IMR-90 (cell line): Measurements from ENCODE around the gene FOXP1. TPM values are rescaled to one million over a fixed set of nuclear protein-coding genes. Genes with fewer than 3 reads are reported as not detected.
A peak's percentile ranks its signal among the peaks of the same experiment; 100 is the strongest.

Experiments
- ATAC-seq: fragments of 200-7000 bp; cut with Tn5 transposase; 2 replicates; pipeline ENCODE4 v1.9.1; 2020; ENCODE audit warnings: low read depth, mild to moderate bottlenecking, moderate library complexity
- BruUV-seq: library from RNA; stranded (reverse); fragments of 400-500 nt; replicated peaks from 2 replicates; lab custom pipeline; 2021; lab: Mats Ljungman, UMichigan
- CTCF ChIA-PET: fragments of 300-600 bp; formaldehyde crosslinking; extraction: SDS; loops from one replicate; lab custom pipeline; 2021; ENCODE audit warnings: antibody characterized with exemption; lab: Yijun Ruan, JAX
- POLR2A ChIA-PET: fragments of 300-600 bp; sonication (Branson Sonifier 250); formaldehyde crosslinking; loops from one replicate; lab custom pipeline; 2022; ENCODE audit warnings: antibody characterized with exemption; ENCODE audit not compliant: unreplicated experiment; lab: Charles Lee
- DNase-seq: peaks from one replicate; pipeline ENCODE4 v3.0.0; 2013
- H2AFZ ChIP-seq: replicated peaks from 2 replicates; pipeline ENCODE3; 2013; ENCODE audit warnings: low read length, mild to moderate bottlenecking; ENCODE audit not compliant: poor library complexity
- H2AK5ac ChIP-seq: 2 replicates; pipeline ENCODE4 v1.6.1; 2013; ENCODE audit warnings: low read depth, low read length, inconsistent platforms
- H2AK9ac ChIP-seq: replicated peaks from 2 replicates; pipeline ENCODE3; 2013; ENCODE audit warnings: mild to moderate bottlenecking, low read depth, low read length, moderate library complexity; ENCODE audit not compliant: poor library complexity
- H2BK120ac ChIP-seq: 2 replicates; pipeline ENCODE4 v1.6.1; 2013; ENCODE audit warnings: low read depth, low read length, inconsistent platforms
- H2BK15ac ChIP-seq: 3 replicates; pipeline ENCODE4 v1.6.1; 2013; ENCODE audit warnings: low read depth, low read length, inconsistent platforms
- H2BK20ac ChIP-seq: 2 replicates; pipeline ENCODE4 v1.6.1; 2013; ENCODE audit warnings: low read depth, mild to moderate bottlenecking, inconsistent platforms, low read length, moderate library complexity
- H2BK5ac ChIP-seq: 2 replicates; pipeline ENCODE4 v1.6.1; 2013; ENCODE audit warnings: mild to moderate bottlenecking, low read depth, low read length, inconsistent platforms; ENCODE audit not compliant: poor library complexity, severe bottlenecking
- H3K14ac ChIP-seq: replicated peaks from 2 replicates; pipeline ENCODE4 v1.6.1; 2013; ENCODE audit warnings: low read depth, low read length, inconsistent platforms
- H3K18ac ChIP-seq: 2 replicates; pipeline ENCODE4 v1.6.1; 2013; ENCODE audit warnings: low read depth, low read length, control low read depth
- H3K23ac ChIP-seq: 2 replicates; pipeline ENCODE4 v1.6.1; 2013; ENCODE audit warnings: low read depth, low read length, inconsistent platforms
- H3K27ac ChIP-seq: 2 replicates; pipeline ENCODE4 v1.5.1; 2013; ENCODE audit warnings: mild to moderate bottlenecking, control low read depth, low read length; ENCODE audit not compliant: insufficient read depth
- H3K27me3 ChIP-seq: 2 replicates; pipeline ENCODE4 v1.6.1; 2013; ENCODE audit warnings: low read length; ENCODE audit not compliant: control insufficient read depth, insufficient read depth
- H3K36me3 ChIP-seq: 2 replicates; pipeline ENCODE4 v1.6.1; 2013; ENCODE audit warnings: low read length, mixed read lengths; ENCODE audit not compliant: control insufficient read depth, insufficient read depth
- H3K4ac ChIP-seq: 2 replicates; pipeline ENCODE4 v1.6.1; 2013; ENCODE audit warnings: low read depth, low read length, inconsistent platforms
- H3K4me1 ChIP-seq: 2 replicates; pipeline ENCODE4 v1.6.1; 2013; ENCODE audit warnings: low read length, mixed read lengths; ENCODE audit not compliant: control insufficient read depth, insufficient read depth
- H3K4me2 ChIP-seq: 2 replicates; pipeline ENCODE4 v1.6.1; 2013; ENCODE audit warnings: low read depth, mild to moderate bottlenecking, control low read depth, low read length, moderate library complexity
- H3K4me3 ChIP-seq: 2 replicates; pipeline ENCODE4 v1.5.1; 2013; ENCODE audit warnings: low read depth, mild to moderate bottlenecking, control low read depth, low read length, moderate library complexity; ENCODE audit not compliant: insufficient read depth
- H3K56ac ChIP-seq: 2 replicates; pipeline ENCODE4 v1.6.1; 2013; ENCODE audit warnings: low read length, inconsistent platforms; ENCODE audit not compliant: insufficient read depth; ENCODE audit errors: extremely low read depth
- H3K79me1 ChIP-seq, 2 experiments: 2 replicates each; pipeline ENCODE4 v1.6.1; 2013; ENCODE audit warnings: low read length in 2 of 2, inconsistent platforms in 1 of 2, low read depth in 1 of 2
- H3K9ac ChIP-seq: 2 replicates; pipeline ENCODE4 v1.6.1; 2013; ENCODE audit warnings: low read depth, low read length, control low read depth
- H3K9me1 ChIP-seq: 2 replicates; pipeline ENCODE4 v1.6.1; 2013; ENCODE audit warnings: low read length, inconsistent platforms; ENCODE audit not compliant: insufficient read depth
- H3K9me3 ChIP-seq: 2 replicates; pipeline ENCODE4 v1.6.1; 2013; ENCODE audit warnings: low read length; ENCODE audit not compliant: control insufficient read depth, insufficient read depth
- H4K20me1 ChIP-seq: 2 replicates; pipeline ENCODE4 v1.6.1; 2013; ENCODE audit warnings: low read length, inconsistent platforms; ENCODE audit not compliant: insufficient read depth
- H4K5ac ChIP-seq: 2 replicates; pipeline ENCODE4 v1.6.1; 2013; ENCODE audit warnings: mild to moderate bottlenecking, low read depth, low read length, control low read depth
- H4K8ac ChIP-seq, 2 experiments: 2 replicates each; pipeline ENCODE4 v1.6.1; 2013; ENCODE audit warnings: low read depth in 2 of 2, low read length in 2 of 2, control low read depth in 1 of 2, inconsistent platforms in 1 of 2
- H4K91ac ChIP-seq: 2 replicates; pipeline ENCODE4 v1.6.1; 2013; ENCODE audit warnings: low read depth, low read length, inconsistent platforms; ENCODE audit not compliant: insufficient read depth
- BHLHE40 ChIP-seq: fragments of 150-350 bp; IDR thresholded peaks from 2 replicates; pipeline ENCODE4 v1.6.1; 2016; ENCODE audit warnings: mild to moderate bottlenecking, low read depth, low read length
- CEBPB ChIP-seq: IDR thresholded peaks from 2 replicates; pipeline ENCODE4 v1.6.1; 2012; ENCODE audit warnings: low read depth, low read length, improper control_type of control experiment
- CHD1 ChIP-seq: IDR thresholded peaks from 2 replicates; pipeline ENCODE4 v1.6.1; 2012; ENCODE audit warnings: low read depth, low read length, improper control_type of control experiment
- ELK1 ChIP-seq: fragments of 150-350 bp; IDR thresholded peaks from 2 replicates; pipeline ENCODE4 v1.6.1; 2016; ENCODE audit warnings: low read depth, mild to moderate bottlenecking, low read length, moderate library complexity, borderline replicate concordance
- FOS ChIP-seq: fragments of 150-350 bp; IDR thresholded peaks from 2 replicates; pipeline ENCODE4 v1.6.1; 2016; ENCODE audit warnings: low read depth, low read length
- MAFK ChIP-seq: IDR thresholded peaks from 2 replicates; pipeline ENCODE4 v1.6.1; 2012; ENCODE audit warnings: low read depth, low read length, improper control_type of control experiment
- MXI1 ChIP-seq: IDR thresholded peaks from 2 replicates; pipeline ENCODE4 v1.6.1; 2012; ENCODE audit warnings: low read depth, mild to moderate bottlenecking, low read length, moderate library complexity, borderline replicate concordance
- POLR2A ChIP-seq: IDR thresholded peaks from 2 replicates; pipeline ENCODE4 v1.6.1; 2012; ENCODE audit warnings: mild to moderate bottlenecking, low read depth, low read length
- RAD21 ChIP-seq: IDR thresholded peaks from 2 replicates; pipeline ENCODE4 v1.6.1; 2012; ENCODE audit warnings: low read length, improper control_type of control experiment
- RCOR1 ChIP-seq: IDR thresholded peaks from 2 replicates; pipeline ENCODE4 v1.6.1; 2012; ENCODE audit warnings: mild to moderate bottlenecking, low read length, improper control_type of control experiment; ENCODE audit not compliant: insufficient replicate concordance
- USF2 ChIP-seq: fragments of 150-350 bp; IDR thresholded peaks from 2 replicates; pipeline ENCODE4 v1.6.1; 2017; ENCODE audit warnings: mild to moderate bottlenecking, antibody characterized with exemption, low read length, low read depth
- WGBS, 2 experiments: methylation state at CpG; one replicate each; pipeline versions ENCODE4 v1.1.5 to v1.1.7; 2013; ENCODE audit warnings: missing lambda C conversion rate in 2 of 2; ENCODE audit not compliant: insufficient read length in 1 of 2; ENCODE audit errors: extremely low coverage in 2 of 2; 5-methylcytosine and 5-hydroxymethylcytosine counted together
- dilution Hi-C: fragments of 300-500 bp; cut with HindIII; formaldehyde crosslinking; loops from one replicate; pipeline ENCODE4 v1.14.3; 2018; ENCODE audit warnings: low sequenced_read_pairs; ENCODE audit not compliant: unreplicated experiment
- in situ Hi-C: fragments of 300-500 bp; cut with MboI; formaldehyde crosslinking; loops from 3 replicates; pipeline ENCODE4 v1.14.3; 2019; ENCODE audit warnings: low sequenced_read_pairs, inconsistent platforms, mixed read lengths
- intact Hi-C: fragments of 100-400 bp; cut with micrococcal nuclease; formaldehyde crosslinking; loops from 2 replicates; pipeline ENCODE4 v1.10.0; 2022
- polyA plus RNA-seq, 3 experiments: library from polyadenylated mRNA; depleted of rRNA; stranded (reverse); fragments of >200 nt; gene quantifications; 2 replicates each; pipeline ENCODE4 v1.2.3, GENCODE V29; 2012; ENCODE audit warnings: low replicate concordance in 1 of 3
- total RNA-seq: library from RNA; depleted of rRNA; stranded (reverse); fragments of >200 nt; gene quantifications from 2 replicates; pipeline ENCODE4 v1.2.3, GENCODE V29; 2012
- TF ChIP-seq, protein P1 (sequence below): conservative IDR thresholded peaks from 2 replicates; pipeline ENCODE4 v1.5.1; 2012; ENCODE audit warnings: mild to moderate bottlenecking, low read depth, low read length, improper control_type of control experiment

Gene FOXP1
- total and polyA plus RNA-seq, 2 of the 4 experiments (the other 2 are of a cell fraction) = 37.0 to 132 TPM

DNA sequence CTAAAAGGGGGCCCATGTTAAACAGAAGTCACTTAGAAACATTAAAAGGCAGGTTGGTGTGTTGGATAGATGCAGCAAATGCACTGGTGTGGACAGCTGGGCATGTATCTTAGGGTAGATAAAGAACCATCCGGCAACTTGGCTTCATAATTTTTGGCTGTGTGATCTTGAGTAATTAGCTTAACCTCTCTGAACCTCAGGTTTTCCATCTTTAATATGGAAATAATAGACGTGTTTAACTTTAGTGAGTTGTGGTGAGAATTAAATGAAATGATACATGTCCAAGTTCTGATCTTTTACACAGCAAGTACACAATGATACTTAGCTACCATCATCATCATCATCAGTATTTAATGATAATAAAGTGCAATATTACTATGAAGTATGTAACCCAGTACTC is 330.4 kb downstream of the FOXP1 start:
- Histone ChIP-seq H2AK5ac (peak overlapping the region; percentile 98; the same call in 1 of the 2 replicates), H3K36me3 (no peaks in the 10 kb centered on the region), H4K20me1 (no peaks in the 10 kb centered on the region), H3K4me1 (peaks cover 18% of the 10 kb centered on the region), H4K91ac (peak overlapping the region; percentile 23; the same call in 1 of the 2 replicates), H3K27me3 (no peaks in the 10 kb centered on the region), H2AFZ (no peak overlapping the region), H2BK120ac (peak overlapping the region; percentile 98; the same call in 1 of the 2 replicates), H3K23ac (0 out of 2 replicates have a peak overlapping the region, but pooled peaks have one; percentile 48), H4K5ac (no peak overlapping the region), H3K14ac (peak overlapping the region; percentile 44), H3K4ac (peak overlapping the region; percentile 40; the same call in 1 of the 2 replicates), H2BK5ac (peak overlapping the region; percentile 96), H3K18ac (no peak overlapping the region), H3K9me3 (no peaks in the 10 kb centered on the region), H4K8ac (peak overlapping the region; percentile 40 to 83; a peak in 3 of 4 replicates), H3K56ac (no peak overlapping the region), H3K9ac (no peak overlapping the region), H3K4me3 (no peak overlapping the region), H2BK15ac (peak overlapping the region; percentile 99; the same call in 2 of the 3 replicates), H2AK9ac (no peak overlapping the region), H3K4me2 (no peak overlapping the region), H3K27ac (no peak overlapping the region), H2BK20ac (0 out of 2 replicates have a peak overlapping the region, but pooled peaks have one; percentile 14), H3K79me1 (peaks cover 18 to 48% of the 10 kb centered on the region in 2 experiments; a peak in 3 of 4 replicates), H3K9me1 (peaks cover 17% of the 10 kb centered on the region)
- no peak for TF ChIP-seq FOS
- TF ChIP-seq RCOR1 = no peak
- TF ChIP-seq CEBPB = no peak
- no peak for TF ChIP-seq BHLHE40
- TF ChIP-seq, protein P1, sequence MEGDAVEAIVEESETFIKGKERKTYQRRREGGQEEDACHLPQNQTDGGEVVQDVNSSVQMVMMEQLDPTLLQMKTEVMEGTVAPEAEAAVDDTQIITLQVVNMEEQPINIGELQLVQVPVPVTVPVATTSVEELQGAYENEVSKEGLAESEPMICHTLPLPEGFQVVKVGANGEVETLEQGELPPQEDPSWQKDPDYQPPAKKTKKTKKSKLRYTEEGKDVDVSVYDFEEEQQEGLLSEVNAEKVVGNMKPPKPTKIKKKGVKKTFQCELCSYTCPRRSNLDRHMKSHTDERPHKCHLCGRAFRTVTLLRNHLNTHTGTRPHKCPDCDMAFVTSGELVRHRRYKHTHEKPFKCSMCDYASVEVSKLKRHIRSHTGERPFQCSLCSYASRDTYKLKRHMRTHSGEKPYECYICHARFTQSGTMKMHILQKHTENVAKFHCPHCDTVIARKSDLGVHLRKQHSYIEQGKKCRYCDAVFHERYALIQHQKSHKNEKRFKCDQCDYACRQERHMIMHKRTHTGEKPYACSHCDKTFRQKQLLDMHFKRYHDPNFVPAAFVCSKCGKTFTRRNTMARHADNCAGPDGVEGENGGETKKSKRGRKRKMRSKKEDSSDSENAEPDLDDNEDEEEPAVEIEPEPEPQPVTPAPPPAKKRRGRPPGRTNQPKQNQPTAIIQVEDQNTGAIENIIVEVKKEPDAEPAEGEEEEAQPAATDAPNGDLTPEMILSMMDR = no peak
- no peak for TF ChIP-seq MXI1
- no peak for TF ChIP-seq CHD1
- TF ChIP-seq POLR2A = no peak
- no peak for TF ChIP-seq USF2
- no peak for TF ChIP-seq MAFK
- TF ChIP-seq RAD21 = no peak
- TF ChIP-seq ELK1 = no peak
- in situ Hi-C loops (no loop called here), dilution Hi-C loops (no loop called here), intact Hi-C loops (no loop called here)
- ChIA-PET POLR2A (no interaction called here), CTCF (interaction anchor here (1.5 kb wide), 1 partner anchor 12 kb away, joined by 4 read pairs; no protein-coding TSS in a partner anchor)
- ATAC-seq (no peak), DNase-seq (no peak)
- BruUV-seq = no TSS peak
- WGBS, 2 experiments = no CpG with 5 or more reads among the region's 2 CpGs
